Panc1 (cell line): Measurements from ENCODE around the gene UPF2.

ENCODE experiments used
- CTCF ChIP-seq: fragments of 450-650 bp; IDR thresholded peaks from 2 replicates; pipeline ENCODE4 v1.5.1; 2017; ENCODE audit warnings: mild to moderate bottlenecking
- POLR2AphosphoS5 ChIP-seq: IDR thresholded peaks from 2 replicates; pipeline ENCODE4 v1.6.1; 2012; ENCODE audit warnings: mild to moderate bottlenecking, low read depth, low read length, moderate library complexity
- REST ChIP-seq, 2 experiments: IDR thresholded peaks; 2 replicates each; pipeline ENCODE4 v1.6.1; 2011 to 2012; ENCODE audit warnings: low read depth in 2 of 2, control low read depth in 1 of 2, low read length in 1 of 2, mild to moderate bottlenecking in 1 of 2, moderate library complexity in 1 of 2; ENCODE audit not compliant: insufficient read depth in 1 of 2

GRCh38 chr10:11906714-11907113 lies 135.9 kb downstream of the UPF2 start:
- TF ChIP-seq CTCF (no peak), POLR2AphosphoS5 (no peak), REST (IDR thresholded peaks at IDR 0.05; ENCODE audit: insufficient read depth in 1 of 2, low read depth in 2 of 2, low read length in 1 of 2) (no peak)
